Measurements from ENCODE around the gene B3GLCT. TPM values are rescaled to one million over a fixed set of nuclear protein-coding genes. Genes with fewer than 3 reads are reported as not detected.

Gene B3GLCT
- total RNA-seq, 1 donor from 2014 or later = 11.2 TPM

DNA sequence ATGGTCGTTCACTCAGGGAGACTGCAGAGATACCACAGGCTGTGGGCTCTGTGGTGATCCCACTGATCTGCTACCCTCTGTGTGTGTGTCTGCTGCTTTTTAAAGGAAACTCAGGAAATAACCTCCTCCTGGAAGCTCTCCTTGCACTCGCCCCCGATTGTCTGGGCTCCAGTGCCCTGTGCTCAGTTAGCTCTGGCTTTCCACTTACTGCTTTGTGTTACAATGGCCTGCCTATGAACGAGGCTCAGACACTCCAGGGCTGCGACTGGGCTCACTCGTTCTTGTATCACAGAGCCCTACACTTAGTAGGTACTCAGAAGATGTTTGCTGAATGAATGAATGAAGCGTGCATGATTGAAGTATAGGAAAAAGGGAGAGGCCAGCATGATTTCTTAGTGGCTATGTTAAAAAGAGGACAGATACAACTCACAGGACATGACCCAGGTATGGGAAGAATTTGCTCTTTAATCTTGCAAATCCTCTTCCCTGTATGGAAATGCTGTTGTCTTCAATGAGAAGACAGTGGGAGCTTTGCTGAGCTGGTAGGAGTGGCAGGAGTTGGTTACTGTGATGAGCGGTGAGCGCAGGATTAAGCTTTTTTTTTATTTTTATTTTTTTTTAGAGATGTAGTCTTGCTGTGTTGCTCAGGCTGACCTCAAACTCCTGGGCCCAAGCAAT is 26.4 kb downstream of the B3GLCT start:
- no peak for TF ChIP-seq EZH2 (IDR thresholded peaks at IDR 0.05; ENCODE audit: insufficient read depth, low read length)
- Mint-ChIP-seq H3K36me3 (ENCODE audit: low read depth, unreplicated experiment) (peaks cover 4% of the 10 kb centered on the region), H3K9me3 (ENCODE audit: unreplicated experiment) (no peaks in the 10 kb centered on the region), H3K4me1 (ENCODE audit: low read depth, unreplicated experiment) (peaks cover 16% of the 10 kb centered on the region), H3K27ac (ENCODE audit: unreplicated experiment) (no peak overlapping the region), H3K4me3 (ENCODE audit: unreplicated experiment) (no peak overlapping the region), H3K27me3 (ENCODE audit: low read depth, unreplicated experiment) (no peaks in the 10 kb centered on the region)
- Histone ChIP-seq H2AFZ (ENCODE audit: low read depth, low read length) (no peak overlapping the region), H4K20me1 (ENCODE audit: insufficient read depth, low read length) (no peaks in the 10 kb centered on the region), H3K9me3 (ENCODE audit: insufficient read depth, low read depth, low read length) (no peaks in the 10 kb centered on the region), H3K4me2 (ENCODE audit: low read length) (no peak overlapping the region), H3K27me3 (ENCODE audit: insufficient read depth, low read length) (no peaks in the 10 kb centered on the region), H3K36me3 (ENCODE audit: insufficient read depth, low read length) (no peaks in the 10 kb centered on the region), H3K27ac (ENCODE audit: low read depth, low read length) (no peak overlapping the region), H3K9ac (ENCODE audit: low read length) (no peak overlapping the region), H3K4me1 (ENCODE audit: insufficient read depth, low read length) (no peaks in the 10 kb centered on the region), H3K4me3 (ENCODE audit: insufficient read depth, low read depth, low read length) (no peak overlapping the region), H3K79me2 (ENCODE audit: insufficient read depth, low read length) (no peaks in the 10 kb centered on the region)
- no peak for DNase-seq (ENCODE audit: low read depth)
- FAIRE-seq = no peak

DNA sequence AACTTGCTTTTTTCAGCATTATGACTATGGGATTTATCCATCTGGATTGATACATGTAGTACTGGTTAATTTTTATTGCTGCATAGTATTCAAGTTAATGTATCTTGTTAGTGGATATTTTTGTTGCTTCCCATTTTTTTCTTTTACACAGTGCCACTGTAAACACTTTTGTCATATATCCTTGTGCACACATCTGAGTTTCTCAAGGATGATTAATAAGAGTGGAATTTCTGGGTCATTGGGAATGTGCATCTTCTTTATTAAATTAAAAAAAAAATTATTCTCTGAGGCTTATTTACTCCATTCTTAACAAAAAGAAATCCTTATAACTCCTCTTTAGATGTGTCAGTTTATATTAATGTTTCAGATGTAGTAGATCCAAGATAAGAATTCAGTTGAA is 27.3 kb downstream of the B3GLCT start:
- no peaks in the 10 kb centered on the region for H4K20me1 ChIP-seq (ENCODE audit: insufficient read depth, low read length)
- Mint-ChIP-seq H3K4me1 (ENCODE audit: low read depth, unreplicated experiment) (peaks cover 16% of the 10 kb centered on the region), H3K36me3 (ENCODE audit: low read depth, unreplicated experiment) (peaks cover 6% of the 10 kb centered on the region), H3K27ac (ENCODE audit: unreplicated experiment) (no peak overlapping the region), H3K4me3 (ENCODE audit: unreplicated experiment) (no peak overlapping the region), H3K9me3 (ENCODE audit: unreplicated experiment) (no peaks in the 10 kb centered on the region), H3K27me3 (ENCODE audit: low read depth, unreplicated experiment) (no peaks in the 10 kb centered on the region)
- no peaks in the 10 kb centered on the region for H3K36me3 ChIP-seq (ENCODE audit: insufficient read depth, low read length)
- H3K4me1 ChIP-seq (ENCODE audit: insufficient read depth, low read length) = no peaks in the 10 kb centered on the region
- FAIRE-seq (no peak), DNase-seq (ENCODE audit: low read depth) (no peak)
- H3K79me2 ChIP-seq (ENCODE audit: insufficient read depth, low read length) = no peaks in the 10 kb centered on the region
- H3K9ac ChIP-seq (ENCODE audit: low read length) = no peak overlapping the region
- no peaks in the 10 kb centered on the region for H3K9me3 ChIP-seq (ENCODE audit: insufficient read depth, low read depth, low read length)
- no peak overlapping the region for H3K4me3 ChIP-seq (ENCODE audit: insufficient read depth, low read depth, low read length)
- H3K4me2 ChIP-seq (ENCODE audit: low read length) = no peak overlapping the region
- H3K27ac ChIP-seq (ENCODE audit: low read depth, low read length) = no peak overlapping the region
- no peak overlapping the region for H2AFZ ChIP-seq (ENCODE audit: low read depth, low read length)
- H3K27me3 ChIP-seq (ENCODE audit: insufficient read depth, low read length) = no peaks in the 10 kb centered on the region
- TF ChIP-seq, protein P1, sequence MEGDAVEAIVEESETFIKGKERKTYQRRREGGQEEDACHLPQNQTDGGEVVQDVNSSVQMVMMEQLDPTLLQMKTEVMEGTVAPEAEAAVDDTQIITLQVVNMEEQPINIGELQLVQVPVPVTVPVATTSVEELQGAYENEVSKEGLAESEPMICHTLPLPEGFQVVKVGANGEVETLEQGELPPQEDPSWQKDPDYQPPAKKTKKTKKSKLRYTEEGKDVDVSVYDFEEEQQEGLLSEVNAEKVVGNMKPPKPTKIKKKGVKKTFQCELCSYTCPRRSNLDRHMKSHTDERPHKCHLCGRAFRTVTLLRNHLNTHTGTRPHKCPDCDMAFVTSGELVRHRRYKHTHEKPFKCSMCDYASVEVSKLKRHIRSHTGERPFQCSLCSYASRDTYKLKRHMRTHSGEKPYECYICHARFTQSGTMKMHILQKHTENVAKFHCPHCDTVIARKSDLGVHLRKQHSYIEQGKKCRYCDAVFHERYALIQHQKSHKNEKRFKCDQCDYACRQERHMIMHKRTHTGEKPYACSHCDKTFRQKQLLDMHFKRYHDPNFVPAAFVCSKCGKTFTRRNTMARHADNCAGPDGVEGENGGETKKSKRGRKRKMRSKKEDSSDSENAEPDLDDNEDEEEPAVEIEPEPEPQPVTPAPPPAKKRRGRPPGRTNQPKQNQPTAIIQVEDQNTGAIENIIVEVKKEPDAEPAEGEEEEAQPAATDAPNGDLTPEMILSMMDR (IDR thresholded peaks at IDR 0.05; ENCODE audit: insufficient read depth, low read depth, low read length) = no peak
- no peak for TF ChIP-seq EZH2 (IDR thresholded peaks at IDR 0.05; ENCODE audit: insufficient read depth, low read length)

DNA sequence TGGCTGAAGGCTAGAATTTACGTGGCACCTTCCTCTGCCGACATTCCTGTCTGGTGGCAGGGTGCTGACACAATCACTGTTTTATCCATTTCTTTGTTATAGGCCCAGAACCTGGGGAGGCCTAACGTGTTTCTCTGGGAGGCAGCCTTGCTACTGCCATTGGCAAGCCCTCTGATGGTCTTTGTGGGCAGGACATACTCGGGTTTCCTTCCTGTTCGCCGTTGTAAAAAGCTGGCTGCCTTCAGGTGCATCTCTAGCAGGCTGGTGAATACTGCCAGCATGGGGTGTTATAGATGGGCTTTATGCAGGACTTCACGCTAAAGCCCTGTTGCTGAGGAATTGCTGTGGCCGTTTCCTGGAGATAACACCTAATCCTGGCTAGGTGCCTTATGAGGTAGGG is 28.1 kb downstream of the B3GLCT start:
- Mint-ChIP-seq H3K27ac (ENCODE audit: unreplicated experiment) (no peak overlapping the region), H3K36me3 (ENCODE audit: low read depth, unreplicated experiment) (peaks cover 7% of the 10 kb centered on the region), H3K9me3 (ENCODE audit: unreplicated experiment) (no peaks in the 10 kb centered on the region), H3K27me3 (ENCODE audit: low read depth, unreplicated experiment) (no peaks in the 10 kb centered on the region), H3K4me3 (ENCODE audit: unreplicated experiment) (no peak overlapping the region), H3K4me1 (ENCODE audit: low read depth, unreplicated experiment) (peaks cover 16% of the 10 kb centered on the region)
- Histone ChIP-seq H3K4me1 (ENCODE audit: insufficient read depth, low read length) (no peaks in the 10 kb centered on the region), H2AFZ (ENCODE audit: low read depth, low read length) (no peak overlapping the region), H3K9me3 (ENCODE audit: insufficient read depth, low read depth, low read length) (no peaks in the 10 kb centered on the region), H4K20me1 (ENCODE audit: insufficient read depth, low read length) (no peaks in the 10 kb centered on the region), H3K9ac (ENCODE audit: low read length) (no peak overlapping the region), H3K27me3 (ENCODE audit: insufficient read depth, low read length) (no peaks in the 10 kb centered on the region), H3K4me2 (ENCODE audit: low read length) (no peak overlapping the region), H3K27ac (ENCODE audit: low read depth, low read length) (no peak overlapping the region), H3K36me3 (ENCODE audit: insufficient read depth, low read length) (no peaks in the 10 kb centered on the region), H3K79me2 (ENCODE audit: insufficient read depth, low read length) (no peaks in the 10 kb centered on the region), H3K4me3 (ENCODE audit: insufficient read depth, low read depth, low read length) (no peak overlapping the region)
- FAIRE-seq (no peak), DNase-seq (ENCODE audit: low read depth) (no peak)
- TF ChIP-seq, protein P1 (IDR thresholded peaks at IDR 0.05; ENCODE audit: insufficient read depth, low read depth, low read length) = no peak
- TF ChIP-seq EZH2 (IDR thresholded peaks at IDR 0.05; ENCODE audit: insufficient read depth, low read length) = no peak

All from astrocyte (in vitro differentiated cells and primary cell).